GM12878 (cell line): ENCODE measurements around the gene ACYP2.

Experiments used
- JUND ChIP-seq: IDR thresholded peaks from 2 replicates; pipeline ENCODE4 v1.6.1; 2012; ENCODE audit warnings: low read depth, mild to moderate bottlenecking, low read length, improper control_type of control experiment, moderate library complexity
- SP1 ChIP-seq: IDR thresholded peaks from one replicate; pipeline ENCODE4 v1.6.1; 2011; ENCODE audit warnings: low read depth, low read length

DNA sequence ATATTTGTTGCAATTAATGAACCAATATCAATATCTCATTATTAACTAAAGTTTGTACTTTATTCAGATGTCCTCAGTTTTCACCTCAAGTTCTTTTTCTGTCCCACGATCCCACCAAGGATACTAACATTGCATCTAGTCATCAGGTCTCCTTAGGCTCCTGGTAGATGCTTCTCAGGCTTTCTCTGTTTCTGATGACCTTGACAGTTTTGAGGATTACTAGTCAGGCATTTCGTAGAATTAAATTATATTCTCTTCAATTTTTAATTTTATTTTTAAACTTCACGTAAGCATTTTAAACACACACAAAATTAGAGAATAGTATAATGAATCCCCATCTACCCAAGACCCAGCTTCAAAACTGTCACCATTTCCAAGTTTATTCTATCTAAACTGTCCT lies 5.6 kb upstream of the ACYP2 start:
- TF ChIP-seq JUND (no peak), SP1 (no peak)
